ENCODE measurements around the gene LYRM4.

GRCh38 chr6:5088780-5089179 is 172.0 kb downstream of the LYRM4 start:
- TF ChIP-seq CTCF (IDR thresholded peaks at IDR 0.05) (no peak), POLR2A (IDR thresholded peaks at IDR 0.05) (no peak), POLR2AphosphoS5 (IDR thresholded peaks at IDR 0.05; ENCODE audit: insufficient read depth in 1 of 2, low read depth in 1 of 2) (no peak)
